IPS-18a (cell line): Measurements from ENCODE around the gene AKAP13.

ENCODE experiments used
- H3K27ac ChIP-seq: one replicate; pipeline ENCODE4 v1.5.1; 2013; ENCODE audit warnings: low read length
- H3K27me3 ChIP-seq: one replicate; pipeline ENCODE4 v1.6.1; 2013; ENCODE audit warnings: mild to moderate bottlenecking, low read length; ENCODE audit not compliant: control insufficient read depth, insufficient read depth
- H3K36me3 ChIP-seq: one replicate; pipeline ENCODE4 v1.6.1; 2013; ENCODE audit warnings: low read depth, low read length; ENCODE audit not compliant: control insufficient read depth
- H3K4me1 ChIP-seq: one replicate; pipeline ENCODE4 v1.6.1; 2013; ENCODE audit warnings: low read depth, low read length; ENCODE audit not compliant: control insufficient read depth
- H3K4me3 ChIP-seq: one replicate; pipeline ENCODE4 v1.5.1; 2013; ENCODE audit warnings: low read length
- H3K9ac ChIP-seq: one replicate; pipeline ENCODE4 v1.6.1; 2013; ENCODE audit warnings: mild to moderate bottlenecking, low read length, moderate library complexity
- H3K9me3 ChIP-seq: one replicate; pipeline ENCODE4 v1.6.1; 2013; ENCODE audit warnings: low read depth, low read length; ENCODE audit not compliant: control insufficient read depth

Gene AKAP13

GRCh38 chr15:85773970-85774369 is 393.6 kb downstream of the AKAP13 start:
- Histone ChIP-seq H3K4me1 (no peaks in the 10 kb centered on the region), H3K9me3 (no peaks in the 10 kb centered on the region), H3K27me3 (no peaks in the 10 kb centered on the region), H3K36me3 (no peaks in the 10 kb centered on the region), H3K4me3 (no peak overlapping the region), H3K9ac (no peak overlapping the region), H3K27ac (no peak overlapping the region)

GRCh38 chr15:85777250-85778106 is 397.1 kb downstream of the AKAP13 start:
- H3K4me3 ChIP-seq: no peak overlapping the region
- H3K36me3 ChIP-seq: no peaks in the 10 kb centered on the region
- H3K27me3 ChIP-seq: no peaks in the 10 kb centered on the region
- H3K9me3 ChIP-seq: no peaks in the 10 kb centered on the region
- no peak overlapping the region for H3K27ac ChIP-seq
- peaks cover 7% of the 10 kb centered on the region for H3K4me1 ChIP-seq
- no peak overlapping the region for H3K9ac ChIP-seq

GRCh38 chr15:85778107-85778776 is 397.8 kb downstream of the AKAP13 start:
- no peaks in the 10 kb centered on the region for H3K27me3 ChIP-seq
- no peak overlapping the region for H3K9ac ChIP-seq
- no peak overlapping the region for H3K27ac ChIP-seq
- peaks cover 7% of the 10 kb centered on the region for H3K4me1 ChIP-seq
- no peaks in the 10 kb centered on the region for H3K36me3 ChIP-seq
- H3K9me3 ChIP-seq: no peaks in the 10 kb centered on the region
- H3K4me3 ChIP-seq: no peak overlapping the region

- H3K27ac ChIP-seq: no peak overlapping the region
- H3K9me3 ChIP-seq: no peaks in the 10 kb centered on the region
- H3K9ac ChIP-seq: no peak overlapping the region
- no peaks in the 10 kb centered on the region for H3K27me3 ChIP-seq
- peaks cover 7% of the 10 kb centered on the region for H3K4me1 ChIP-seq
- no peaks in the 10 kb centered on the region for H3K36me3 ChIP-seq
- no peak overlapping the region for H3K4me3 ChIP-seq
Observed at GRCh38 chr15:85779249-85779648, 398.8 kb downstream of the AKAP13 start.

GRCh38 chr15:85780225-85780985 is 400.0 kb downstream of the AKAP13 start:
- H3K27ac ChIP-seq: no peak overlapping the region
- peaks cover 8% of the 10 kb centered on the region for H3K4me1 ChIP-seq
- no peak overlapping the region for H3K4me3 ChIP-seq
- no peak overlapping the region for H3K9ac ChIP-seq
- H3K36me3 ChIP-seq: no peaks in the 10 kb centered on the region
- H3K9me3 ChIP-seq: no peaks in the 10 kb centered on the region
- H3K27me3 ChIP-seq: no peaks in the 10 kb centered on the region

GRCh38 chr15:85781099-85781498 is 400.7 kb downstream of the AKAP13 start:
- Histone ChIP-seq H3K27me3 (no peaks in the 10 kb centered on the region), H3K9me3 (no peaks in the 10 kb centered on the region), H3K36me3 (no peaks in the 10 kb centered on the region), H3K4me3 (no peak overlapping the region), H3K4me1 (peaks cover 13% of the 10 kb centered on the region), H3K9ac (no peak overlapping the region), H3K27ac (no peak overlapping the region)

GRCh38 chr15:85782064-85782463 is 401.7 kb downstream of the AKAP13 start:
- Histone ChIP-seq H3K27me3 (no peaks in the 10 kb centered on the region), H3K4me1 (peaks cover 20% of the 10 kb centered on the region), H3K36me3 (no peaks in the 10 kb centered on the region), H3K9me3 (no peaks in the 10 kb centered on the region), H3K4me3 (no peak overlapping the region), H3K27ac (no peak overlapping the region), H3K9ac (no peak overlapping the region)

GRCh38 chr15:85785887-85786780 is 405.7 kb downstream of the AKAP13 start:
- H3K27me3 ChIP-seq: no peaks in the 10 kb centered on the region
- no peak overlapping the region for H3K9ac ChIP-seq
- no peaks in the 10 kb centered on the region for H3K9me3 ChIP-seq
- H3K36me3 ChIP-seq: no peaks in the 10 kb centered on the region
- no peak overlapping the region for H3K4me3 ChIP-seq
- H3K4me1 ChIP-seq: peaks cover 22% of the 10 kb centered on the region
- H3K27ac ChIP-seq: no peak overlapping the region

- Histone ChIP-seq H3K27ac (no peak overlapping the region), H3K4me1 (peaks cover 22% of the 10 kb centered on the region), H3K4me3 (no peak overlapping the region), H3K27me3 (no peaks in the 10 kb centered on the region), H3K36me3 (no peaks in the 10 kb centered on the region), H3K9me3 (no peaks in the 10 kb centered on the region), H3K9ac (no peak overlapping the region)
Observed at GRCh38 chr15:85786781-85787114, 406.3 kb downstream of the AKAP13 start.

- Histone ChIP-seq H3K27me3 (no peaks in the 10 kb centered on the region), H3K4me3 (no peak overlapping the region), H3K36me3 (no peaks in the 10 kb centered on the region), H3K4me1 (peaks cover 34% of the 10 kb centered on the region), H3K9ac (no peak overlapping the region), H3K27ac (peak overlapping the region; percentile 11), H3K9me3 (no peaks in the 10 kb centered on the region)
Observed at GRCh38 chr15:85788771-85789495, 408.5 kb downstream of the AKAP13 start.
